HL-60 (cell line): Measurements from ENCODE around the gene HS6ST2.

Experiments used
- GABPA ChIP-seq: IDR thresholded peaks from 2 replicates; pipeline ENCODE4 v1.6.1; 2012; ENCODE audit warnings: low read depth
- POLR2AphosphoS5 ChIP-seq: IDR thresholded peaks from 2 replicates; pipeline ENCODE4 v1.6.1; 2012; ENCODE audit warnings: low read depth
- SPI1 ChIP-seq: IDR thresholded peaks from 2 replicates; pipeline ENCODE4 v1.6.1; 2012; ENCODE audit warnings: low read depth, mild to moderate bottlenecking, borderline replicate concordance
- TF ChIP-seq, protein P1 (sequence below): IDR thresholded peaks from one replicate; pipeline ENCODE4 v1.5.1; 2011; ENCODE audit warnings: low read length, control low read depth, inconsistent platforms; ENCODE audit not compliant: insufficient read depth
- TF ChIP-seq, protein P2 (sequence below): IDR thresholded peaks from 2 replicates; pipeline ENCODE4 v1.6.1; 2012; ENCODE audit warnings: low read depth; ENCODE audit not compliant: insufficient replicate concordance

DNA sequence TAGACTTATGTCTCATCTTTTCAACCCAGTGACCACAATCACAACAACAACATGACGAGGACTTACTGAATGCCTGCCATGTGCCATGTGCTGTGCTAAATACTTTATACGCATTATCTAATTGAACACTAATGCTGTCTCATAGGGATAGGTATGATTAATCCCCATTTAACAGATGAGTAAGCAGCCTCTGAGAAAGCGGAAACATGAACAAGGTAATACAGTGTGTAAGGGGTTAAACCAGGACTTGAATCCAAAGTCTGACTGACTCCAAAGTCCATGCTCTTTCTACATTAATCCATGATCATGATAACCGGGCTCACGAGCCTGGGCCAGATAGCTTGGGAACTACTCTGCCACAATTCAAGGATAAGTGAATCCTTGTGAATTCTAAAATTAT, 364.3 kb downstream of the HS6ST2 start:
- TF ChIP-seq, protein P1, sequence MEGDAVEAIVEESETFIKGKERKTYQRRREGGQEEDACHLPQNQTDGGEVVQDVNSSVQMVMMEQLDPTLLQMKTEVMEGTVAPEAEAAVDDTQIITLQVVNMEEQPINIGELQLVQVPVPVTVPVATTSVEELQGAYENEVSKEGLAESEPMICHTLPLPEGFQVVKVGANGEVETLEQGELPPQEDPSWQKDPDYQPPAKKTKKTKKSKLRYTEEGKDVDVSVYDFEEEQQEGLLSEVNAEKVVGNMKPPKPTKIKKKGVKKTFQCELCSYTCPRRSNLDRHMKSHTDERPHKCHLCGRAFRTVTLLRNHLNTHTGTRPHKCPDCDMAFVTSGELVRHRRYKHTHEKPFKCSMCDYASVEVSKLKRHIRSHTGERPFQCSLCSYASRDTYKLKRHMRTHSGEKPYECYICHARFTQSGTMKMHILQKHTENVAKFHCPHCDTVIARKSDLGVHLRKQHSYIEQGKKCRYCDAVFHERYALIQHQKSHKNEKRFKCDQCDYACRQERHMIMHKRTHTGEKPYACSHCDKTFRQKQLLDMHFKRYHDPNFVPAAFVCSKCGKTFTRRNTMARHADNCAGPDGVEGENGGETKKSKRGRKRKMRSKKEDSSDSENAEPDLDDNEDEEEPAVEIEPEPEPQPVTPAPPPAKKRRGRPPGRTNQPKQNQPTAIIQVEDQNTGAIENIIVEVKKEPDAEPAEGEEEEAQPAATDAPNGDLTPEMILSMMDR, result no peak
- no peak for TF ChIP-seq POLR2AphosphoS5
- TF ChIP-seq, protein P2, sequence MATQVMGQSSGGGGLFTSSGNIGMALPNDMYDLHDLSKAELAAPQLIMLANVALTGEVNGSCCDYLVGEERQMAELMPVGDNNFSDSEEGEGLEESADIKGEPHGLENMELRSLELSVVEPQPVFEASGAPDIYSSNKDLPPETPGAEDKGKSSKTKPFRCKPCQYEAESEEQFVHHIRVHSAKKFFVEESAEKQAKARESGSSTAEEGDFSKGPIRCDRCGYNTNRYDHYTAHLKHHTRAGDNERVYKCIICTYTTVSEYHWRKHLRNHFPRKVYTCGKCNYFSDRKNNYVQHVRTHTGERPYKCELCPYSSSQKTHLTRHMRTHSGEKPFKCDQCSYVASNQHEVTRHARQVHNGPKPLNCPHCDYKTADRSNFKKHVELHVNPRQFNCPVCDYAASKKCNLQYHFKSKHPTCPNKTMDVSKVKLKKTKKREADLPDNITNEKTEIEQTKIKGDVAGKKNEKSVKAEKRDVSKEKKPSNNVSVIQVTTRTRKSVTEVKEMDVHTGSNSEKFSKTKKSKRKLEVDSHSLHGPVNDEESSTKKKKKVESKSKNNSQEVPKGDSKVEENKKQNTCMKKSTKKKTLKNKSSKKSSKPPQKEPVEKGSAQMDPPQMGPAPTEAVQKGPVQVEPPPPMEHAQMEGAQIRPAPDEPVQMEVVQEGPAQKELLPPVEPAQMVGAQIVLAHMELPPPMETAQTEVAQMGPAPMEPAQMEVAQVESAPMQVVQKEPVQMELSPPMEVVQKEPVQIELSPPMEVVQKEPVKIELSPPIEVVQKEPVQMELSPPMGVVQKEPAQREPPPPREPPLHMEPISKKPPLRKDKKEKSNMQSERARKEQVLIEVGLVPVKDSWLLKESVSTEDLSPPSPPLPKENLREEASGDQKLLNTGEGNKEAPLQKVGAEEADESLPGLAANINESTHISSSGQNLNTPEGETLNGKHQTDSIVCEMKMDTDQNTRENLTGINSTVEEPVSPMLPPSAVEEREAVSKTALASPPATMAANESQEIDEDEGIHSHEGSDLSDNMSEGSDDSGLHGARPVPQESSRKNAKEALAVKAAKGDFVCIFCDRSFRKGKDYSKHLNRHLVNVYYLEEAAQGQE, result no peak
- no peak for TF ChIP-seq SPI1
- TF ChIP-seq GABPA, result no peak
